ENCODE results near the gene NHS. TPM values are rescaled to one million over a fixed set of nuclear protein-coding genes. Genes with fewer than 3 reads are reported as not detected.

NHS gene
- total RNA-seq, 1 donor from 2014 or later = 27.8 TPM

DNA sequence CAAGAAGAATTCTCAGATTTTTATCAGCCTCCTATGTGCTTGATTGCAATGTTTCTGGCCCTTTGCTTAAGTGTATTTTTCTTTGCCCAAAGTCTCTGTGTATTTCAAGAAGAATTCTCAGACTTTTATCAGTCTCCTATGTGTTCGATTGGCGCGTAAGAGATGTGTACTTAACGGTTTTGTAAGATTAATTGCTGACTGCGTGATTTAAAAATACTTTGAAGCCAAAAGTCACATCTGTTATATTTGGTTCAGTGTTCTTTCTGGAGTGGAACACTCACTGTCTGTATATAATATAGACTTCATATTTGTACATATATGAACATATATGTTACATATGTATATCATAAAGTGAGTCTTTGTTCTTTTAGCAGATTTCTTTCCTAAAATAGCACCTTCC is 373.7 kb downstream of the NHS start:
- no peak for DNase-seq (ENCODE audit: extremely low spot score, unreplicated experiment)
- Mint-ChIP-seq H3K27me3 (peaks cover 2% of the 10 kb centered on the region), H3K4me3 (no peak overlapping the region), H3K4me1 (ENCODE audit: unreplicated experiment) (peaks cover 3% of the 10 kb centered on the region), H3K36me3 (no peaks in the 10 kb centered on the region), H3K27ac (no peak overlapping the region), H3K9me3 (no peaks in the 10 kb centered on the region)
- TF ChIP-seq, protein P1, sequence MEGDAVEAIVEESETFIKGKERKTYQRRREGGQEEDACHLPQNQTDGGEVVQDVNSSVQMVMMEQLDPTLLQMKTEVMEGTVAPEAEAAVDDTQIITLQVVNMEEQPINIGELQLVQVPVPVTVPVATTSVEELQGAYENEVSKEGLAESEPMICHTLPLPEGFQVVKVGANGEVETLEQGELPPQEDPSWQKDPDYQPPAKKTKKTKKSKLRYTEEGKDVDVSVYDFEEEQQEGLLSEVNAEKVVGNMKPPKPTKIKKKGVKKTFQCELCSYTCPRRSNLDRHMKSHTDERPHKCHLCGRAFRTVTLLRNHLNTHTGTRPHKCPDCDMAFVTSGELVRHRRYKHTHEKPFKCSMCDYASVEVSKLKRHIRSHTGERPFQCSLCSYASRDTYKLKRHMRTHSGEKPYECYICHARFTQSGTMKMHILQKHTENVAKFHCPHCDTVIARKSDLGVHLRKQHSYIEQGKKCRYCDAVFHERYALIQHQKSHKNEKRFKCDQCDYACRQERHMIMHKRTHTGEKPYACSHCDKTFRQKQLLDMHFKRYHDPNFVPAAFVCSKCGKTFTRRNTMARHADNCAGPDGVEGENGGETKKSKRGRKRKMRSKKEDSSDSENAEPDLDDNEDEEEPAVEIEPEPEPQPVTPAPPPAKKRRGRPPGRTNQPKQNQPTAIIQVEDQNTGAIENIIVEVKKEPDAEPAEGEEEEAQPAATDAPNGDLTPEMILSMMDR (conservative IDR thresholded peaks at IDR 0.05) = no peak

DNA sequence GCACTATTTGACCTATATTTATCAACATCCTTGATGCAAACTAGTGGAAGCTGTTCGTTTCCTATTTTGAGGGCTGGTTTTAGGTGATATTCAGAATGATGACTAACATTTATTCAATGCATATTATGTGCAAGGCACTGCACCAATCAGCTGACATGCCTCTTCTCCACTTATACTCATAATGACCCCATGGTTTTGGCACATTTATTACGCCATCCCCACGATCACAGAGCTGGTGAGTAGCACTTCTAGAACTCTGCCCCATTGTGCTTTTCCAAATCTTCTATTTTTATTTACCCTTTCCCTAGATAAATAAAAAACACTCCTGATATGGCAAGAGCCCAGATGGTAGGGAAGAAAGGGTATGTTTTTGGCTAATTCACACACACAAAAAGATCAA is 375.4 kb downstream of the NHS start:
- peaks cover 2% of the 10 kb centered on the region for H3K27me3 Mint-ChIP-seq
- H3K36me3 Mint-ChIP-seq = no peaks in the 10 kb centered on the region
- no peaks in the 10 kb centered on the region for H3K9me3 Mint-ChIP-seq
- TF ChIP-seq, protein P1 (conservative IDR thresholded peaks at IDR 0.05) = no peak
- no peak for DNase-seq (ENCODE audit: extremely low spot score, unreplicated experiment)
- peaks cover 3% of the 10 kb centered on the region for H3K4me1 Mint-ChIP-seq (ENCODE audit: unreplicated experiment)
- H3K27ac Mint-ChIP-seq = no peak overlapping the region
- H3K4me3 Mint-ChIP-seq = no peak overlapping the region

DNA sequence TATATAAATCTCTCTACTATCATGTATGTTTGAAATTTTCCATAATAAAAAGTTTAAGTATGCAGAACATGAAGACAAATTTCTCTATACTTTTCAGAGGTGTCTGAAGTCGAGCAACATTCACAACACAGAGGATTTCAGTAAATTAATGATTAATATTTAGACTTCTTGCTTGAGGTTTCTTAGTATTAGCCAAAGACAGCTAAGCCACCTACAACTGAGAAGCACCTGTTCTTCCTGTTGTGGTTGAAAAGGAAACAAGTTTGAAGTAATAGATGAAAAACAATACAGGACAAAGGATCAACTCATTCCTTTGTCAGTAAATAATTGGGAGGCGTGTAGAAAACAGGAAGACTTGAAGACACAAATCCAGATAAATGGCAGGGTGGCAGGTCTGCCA is 383.4 kb downstream of the NHS start:
- Mint-ChIP-seq H3K36me3 (no peaks in the 10 kb centered on the region), H3K4me3 (no peak overlapping the region), H3K4me1 (ENCODE audit: unreplicated experiment) (no peaks in the 10 kb centered on the region), H3K27me3 (peaks cover 6% of the 10 kb centered on the region), H3K27ac (no peak overlapping the region), H3K9me3 (no peaks in the 10 kb centered on the region)
- TF ChIP-seq, protein P1 (conservative IDR thresholded peaks at IDR 0.05) = no peak
- DNase-seq (ENCODE audit: extremely low spot score, unreplicated experiment) = no peak

DNA sequence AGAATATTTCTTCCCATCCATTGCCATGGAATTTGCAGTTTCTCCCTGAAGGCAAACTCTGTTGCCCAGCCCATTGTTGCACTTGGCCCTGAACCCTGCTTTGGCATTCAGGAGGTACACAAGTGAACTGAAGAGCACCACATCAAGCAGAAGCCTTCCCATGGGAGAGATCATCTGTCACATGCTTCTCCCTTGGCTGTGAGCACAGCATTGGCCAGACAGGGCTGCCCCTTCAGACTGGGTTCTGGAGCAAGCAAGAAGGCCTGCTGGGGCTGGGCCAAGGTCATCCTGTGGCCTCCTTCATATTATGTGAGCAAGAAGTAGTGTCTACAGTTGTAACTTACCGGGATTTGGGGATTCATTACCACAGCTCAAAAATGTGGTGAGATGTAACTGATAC is 385.0 kb downstream of the NHS start:
- Mint-ChIP-seq H3K4me3 (no peak overlapping the region), H3K4me1 (ENCODE audit: unreplicated experiment) (no peaks in the 10 kb centered on the region), H3K36me3 (no peaks in the 10 kb centered on the region), H3K27me3 (peaks cover 6% of the 10 kb centered on the region), H3K9me3 (no peaks in the 10 kb centered on the region), H3K27ac (no peak overlapping the region)
- TF ChIP-seq, protein P1 (conservative IDR thresholded peaks at IDR 0.05) = no peak
- no peak for DNase-seq (ENCODE audit: extremely low spot score, unreplicated experiment)

DNA sequence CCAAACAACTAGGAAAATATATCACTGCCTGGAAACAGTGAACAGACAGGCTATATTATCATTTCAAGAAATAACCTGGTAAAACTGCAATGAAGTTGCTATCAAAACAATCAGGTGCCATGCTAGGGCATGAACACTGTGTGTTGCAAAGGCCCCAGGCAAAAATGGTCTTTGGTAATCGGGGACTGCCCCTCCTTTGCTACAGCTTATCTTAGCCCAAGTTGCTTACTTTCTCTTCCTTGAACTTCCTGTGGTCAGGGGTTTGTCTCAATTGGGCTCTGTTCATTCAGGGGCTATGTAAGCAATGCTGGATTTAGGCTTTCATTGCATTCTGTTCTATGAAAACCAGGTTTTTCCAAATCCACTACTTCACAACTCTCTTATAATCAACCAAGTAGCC is 392.7 kb downstream of the NHS start:
- H3K4me1 Mint-ChIP-seq (ENCODE audit: unreplicated experiment) = no peaks in the 10 kb centered on the region
- no peaks in the 10 kb centered on the region for H3K36me3 Mint-ChIP-seq
- H3K27me3 Mint-ChIP-seq = peaks cover 1% of the 10 kb centered on the region
- H3K4me3 Mint-ChIP-seq = no peak overlapping the region
- H3K27ac Mint-ChIP-seq = no peak overlapping the region
- DNase-seq (ENCODE audit: extremely low spot score, unreplicated experiment) = no peak
- H3K9me3 Mint-ChIP-seq = no peaks in the 10 kb centered on the region
- TF ChIP-seq, protein P1 (conservative IDR thresholded peaks at IDR 0.05) = no peak

DNA sequence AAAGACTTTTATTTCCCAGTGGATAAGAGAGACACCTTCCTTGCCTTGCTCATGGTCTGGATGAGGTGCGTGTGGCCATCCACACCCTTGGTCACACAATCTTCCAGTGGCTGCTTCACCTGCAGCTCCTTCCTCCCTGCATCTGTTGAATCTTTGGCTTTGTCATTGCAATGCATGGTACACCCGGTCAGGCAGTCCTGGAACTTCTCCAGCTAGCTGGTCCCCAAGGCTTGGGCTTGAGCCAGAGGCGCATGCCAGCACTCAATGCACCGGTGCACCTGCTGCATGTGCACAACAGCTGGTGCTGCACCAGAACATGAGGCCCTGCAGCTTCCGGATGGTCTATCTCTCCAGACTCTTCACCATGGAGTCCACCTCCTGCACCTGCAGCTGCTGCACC is 394.0 kb downstream of the NHS start:
- Mint-ChIP-seq H3K4me3 (no peak overlapping the region), H3K36me3 (no peaks in the 10 kb centered on the region), H3K4me1 (ENCODE audit: unreplicated experiment) (no peaks in the 10 kb centered on the region), H3K27ac (no peak overlapping the region), H3K27me3 (no peaks in the 10 kb centered on the region), H3K9me3 (no peaks in the 10 kb centered on the region)
- no peak for DNase-seq (ENCODE audit: extremely low spot score, unreplicated experiment)
- TF ChIP-seq, protein P1 (conservative IDR thresholded peaks at IDR 0.05) = no peak

All from type B pancreatic cell (in vitro differentiated cells).